ENCODE measurements around the gene NSG1.

DNA sequence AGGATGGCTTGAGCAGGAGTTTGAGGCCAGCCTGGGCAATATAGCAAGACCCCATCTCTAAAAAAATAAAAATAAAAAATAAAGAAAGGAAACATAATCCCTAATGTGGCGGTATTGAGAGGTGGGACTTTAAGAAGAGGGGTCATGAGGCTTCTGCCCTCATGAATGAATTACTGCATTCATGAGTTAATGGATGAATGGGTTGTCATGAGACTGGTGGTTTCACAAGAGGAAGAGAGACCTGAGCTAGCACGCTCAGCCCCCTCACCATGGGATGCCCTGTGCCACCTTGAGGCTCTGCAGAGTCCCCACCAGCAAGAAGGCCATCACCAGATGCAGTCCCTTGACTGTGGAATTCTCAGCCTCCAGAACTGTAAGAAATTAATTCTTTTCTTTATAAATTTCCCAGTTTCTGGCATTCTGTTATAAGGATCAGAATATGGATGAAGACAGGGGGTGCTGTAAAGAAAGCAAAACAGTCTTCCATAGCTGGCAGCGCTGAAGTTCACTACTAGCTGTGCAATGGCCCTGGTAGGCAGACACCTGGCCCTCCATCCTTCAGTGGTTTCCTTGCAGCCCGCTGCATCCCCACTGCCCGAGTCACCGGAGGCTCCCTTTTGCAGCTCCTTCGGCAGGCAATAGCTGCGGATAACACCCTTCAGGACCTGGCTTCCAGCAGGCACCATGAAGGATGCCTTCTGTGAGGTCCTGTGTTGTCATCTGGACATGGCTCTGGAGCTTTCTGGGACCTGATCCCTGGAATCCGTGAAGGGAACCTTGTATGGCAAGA lies 44.8 kb upstream of the NSG1 start:
- no peak for TF ChIP-seq POLR2AphosphoS5 (IDR thresholded peaks at IDR 0.05; ENCODE audit: low read depth, low read length)
- no peak for TF ChIP-seq TCF7L2 (IDR thresholded peaks at IDR 0.05; ENCODE audit: low read depth, low read length)
- TF ChIP-seq, protein P1, sequence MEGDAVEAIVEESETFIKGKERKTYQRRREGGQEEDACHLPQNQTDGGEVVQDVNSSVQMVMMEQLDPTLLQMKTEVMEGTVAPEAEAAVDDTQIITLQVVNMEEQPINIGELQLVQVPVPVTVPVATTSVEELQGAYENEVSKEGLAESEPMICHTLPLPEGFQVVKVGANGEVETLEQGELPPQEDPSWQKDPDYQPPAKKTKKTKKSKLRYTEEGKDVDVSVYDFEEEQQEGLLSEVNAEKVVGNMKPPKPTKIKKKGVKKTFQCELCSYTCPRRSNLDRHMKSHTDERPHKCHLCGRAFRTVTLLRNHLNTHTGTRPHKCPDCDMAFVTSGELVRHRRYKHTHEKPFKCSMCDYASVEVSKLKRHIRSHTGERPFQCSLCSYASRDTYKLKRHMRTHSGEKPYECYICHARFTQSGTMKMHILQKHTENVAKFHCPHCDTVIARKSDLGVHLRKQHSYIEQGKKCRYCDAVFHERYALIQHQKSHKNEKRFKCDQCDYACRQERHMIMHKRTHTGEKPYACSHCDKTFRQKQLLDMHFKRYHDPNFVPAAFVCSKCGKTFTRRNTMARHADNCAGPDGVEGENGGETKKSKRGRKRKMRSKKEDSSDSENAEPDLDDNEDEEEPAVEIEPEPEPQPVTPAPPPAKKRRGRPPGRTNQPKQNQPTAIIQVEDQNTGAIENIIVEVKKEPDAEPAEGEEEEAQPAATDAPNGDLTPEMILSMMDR (IDR thresholded peaks at IDR 0.05) = no peak
- TF ChIP-seq REST (IDR thresholded peaks at IDR 0.05; ENCODE audit: insufficient read depth in 1 of 2, low read depth in 2 of 2, low read length in 1 of 2) = no peak
- no peak for TF ChIP-seq SIN3A (IDR thresholded peaks at IDR 0.05; ENCODE audit: borderline replicate concordance, insufficient read depth, low read depth, low read length)
